Activated naive CD4-positive, alpha-beta T cell treated with anti-CD3 and anti-CD28 coated beads, Interleukin-2, amount 50 U/mL, for 72 hours (primary cell): ENCODE results near the gene ADCY5. TPM values are rescaled to one million over a fixed set of nuclear protein-coding genes. Genes with fewer than 3 reads are reported as not detected.
"Not testable (repeated sequence)": the region's sequence is repeated elsewhere in the genome, so short reads cannot be mapped to it uniquely, and the experiment has no call there.

Experiments
- ATAC-seq, 2 donors: fragments of 150-1000 bp; cut with Tn5 transposase; 2 replicates each; pipeline ENCODE4 v1.10.0; 2021; ENCODE audit warnings: mild to moderate bottlenecking in 2 of 2, moderate library complexity in 2 of 2
- DNase-seq, 2 donors: peaks; one replicate each; pipeline ENCODE4 v3.0.0; 2021 to 2022; ENCODE audit warnings: low spot score in 2 of 2
- H3K27ac Mint-ChIP-seq, 2 donors: one replicate each; pipeline ENCODE4 v1.8.0; 2022; ENCODE audit warnings: mild to moderate bottlenecking in 2 of 2, mixed read lengths in 2 of 2
- H3K36me3 Mint-ChIP-seq, 2 donors: one replicate each; pipeline ENCODE4 v1.8.0; 2022; ENCODE audit warnings: mixed read lengths in 2 of 2
- H3K9me3 Mint-ChIP-seq, 2 donors: one replicate each; pipeline ENCODE4 v1.8.0; 2022; ENCODE audit warnings: mixed read lengths in 2 of 2
- total RNA-seq, 2 donors: library from RNA; stranded (reverse); gene quantifications; one replicate each; pipeline ENCODE4 v1.2.3, GENCODE V29; 2022

Gene ADCY5
- total RNA-seq = not detected

GRCh38 chr3:123448536-123449101 is at the start of gene ADCY5:
Gene ADCY5 (minus strand): TSS chr3:123449090. CDS start chr3:123448545, 545 bp downstream.
- no peak within 1 kb of the TSS for H3K27ac Mint-ChIP-seq
- H3K9me3 Mint-ChIP-seq = no peaks in the 10 kb centered on the region
- peaks cover 0 to 8% of the 10 kb centered on the region in 2 donors for H3K36me3 Mint-ChIP-seq
- DNase-seq (peak in 1 of 2 donors; percentile 14), ATAC-seq (peak in 1 of 2 donors; percentile 21)

GRCh38 chr3:123493912-123494311 is 45.0 kb upstream of the ADCY5 start:
- H3K9me3 Mint-ChIP-seq = no peaks in the 10 kb centered on the region
- H3K27ac Mint-ChIP-seq = no peak overlapping the region
- DNase-seq = no peak
- H3K36me3 Mint-ChIP-seq = peaks cover 0 to 9% of the 10 kb centered on the region in 2 donors
- no peak for ATAC-seq

GRCh38 chr3:123491966-123492587 is 43.2 kb upstream of the ADCY5 start:
- DNase-seq (no peak), ATAC-seq (no peak)
- Mint-ChIP-seq H3K9me3 (no peaks in the 10 kb centered on the region), H3K36me3 (peaks cover 0 to 4% of the 10 kb centered on the region in 2 donors), H3K27ac (no peak overlapping the region)

DNA sequence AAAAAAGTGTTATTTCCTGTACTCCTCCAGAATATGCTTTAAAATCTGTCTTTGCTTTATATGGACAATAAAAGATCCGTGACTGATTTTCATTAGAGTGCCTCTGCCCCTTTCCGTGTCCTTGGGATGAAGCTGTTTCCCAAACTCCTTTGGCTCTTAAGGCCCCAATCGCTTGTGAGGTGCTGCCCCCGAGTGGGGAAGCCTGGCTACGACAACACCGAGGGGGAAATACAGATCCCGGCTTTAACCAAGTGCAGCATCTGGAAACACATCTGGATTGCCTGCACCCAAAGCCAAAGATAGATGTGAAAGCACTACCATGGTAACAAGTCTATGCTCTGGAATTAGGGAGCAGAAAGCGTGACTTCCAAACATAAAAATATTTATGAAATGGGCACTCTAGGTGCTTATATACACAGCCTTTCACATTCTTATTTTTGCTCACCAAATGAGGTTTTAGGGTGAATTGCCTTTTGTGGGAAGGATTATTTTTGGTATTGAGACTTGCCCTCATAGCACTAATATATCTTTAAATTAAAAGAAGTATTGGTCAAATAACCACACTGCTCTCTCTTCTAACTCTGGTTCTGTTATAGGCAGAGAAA is 40.6 kb upstream of the ADCY5 start:
- H3K27ac Mint-ChIP-seq = no peak overlapping the region
- ATAC-seq (peak in 1 of 2 donors; percentile 55), DNase-seq (peak in 1 of 2 donors; percentile 64)
- H3K9me3 Mint-ChIP-seq = no peaks in the 10 kb centered on the region
- H3K36me3 Mint-ChIP-seq = peaks cover 0 to 4% of the 10 kb centered on the region in 2 donors

GRCh38 chr3:123488645-123489347 is 39.9 kb upstream of the ADCY5 start:
- Mint-ChIP-seq H3K36me3 (peaks cover 0 to under 1% of the 10 kb centered on the region in 2 donors), H3K9me3 (no peaks in the 10 kb centered on the region), H3K27ac (no peak overlapping the region)
- ATAC-seq = no peak
- no peak for DNase-seq

DNA sequence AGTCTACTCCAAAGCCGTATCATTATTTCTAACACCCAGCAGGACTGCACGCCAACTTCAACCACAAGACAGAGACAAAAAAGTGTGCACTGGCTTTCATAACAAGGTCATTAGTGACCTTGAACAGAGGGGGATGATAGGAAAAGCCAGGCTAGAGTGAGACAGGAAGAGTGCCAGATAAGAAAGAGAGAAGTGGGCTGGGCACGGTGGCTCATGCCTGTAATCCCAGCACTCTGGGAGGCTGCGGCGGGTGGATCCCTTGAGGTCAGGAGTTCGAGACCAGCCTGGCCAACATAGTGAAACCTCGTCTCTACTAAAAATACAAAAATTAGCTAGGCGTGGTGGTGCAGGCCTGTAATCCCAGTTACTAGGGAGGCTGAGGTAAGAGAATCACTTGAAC is 38.2 kb upstream of the ADCY5 start:
- H3K9me3 Mint-ChIP-seq, DNase-seq, ATAC-seq, H3K27ac Mint-ChIP-seq, H3K36me3 Mint-ChIP-seq: not testable (repeated sequence)

DNA sequence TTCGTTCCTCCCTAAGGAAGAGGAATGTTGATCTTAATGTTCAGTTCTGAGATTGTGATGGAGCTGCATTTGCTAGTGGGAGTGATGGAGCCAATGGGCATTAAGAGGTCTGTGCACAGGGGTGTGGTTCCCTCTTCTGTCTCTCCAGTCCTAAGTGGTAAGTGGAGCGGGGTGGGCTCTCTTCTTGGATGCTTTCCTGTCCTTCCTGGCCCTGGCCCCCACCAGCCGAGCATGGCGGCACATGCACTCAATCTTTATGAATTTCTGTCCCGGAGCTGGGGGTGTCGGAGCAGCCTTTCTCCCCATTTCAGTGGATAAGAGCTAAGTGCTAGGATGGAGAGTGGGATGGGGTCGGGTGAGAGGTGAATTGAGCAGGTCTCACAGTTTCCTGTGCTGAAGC is 37.6 kb upstream of the ADCY5 start:
- no peak for ATAC-seq
- no peak for DNase-seq

DNA sequence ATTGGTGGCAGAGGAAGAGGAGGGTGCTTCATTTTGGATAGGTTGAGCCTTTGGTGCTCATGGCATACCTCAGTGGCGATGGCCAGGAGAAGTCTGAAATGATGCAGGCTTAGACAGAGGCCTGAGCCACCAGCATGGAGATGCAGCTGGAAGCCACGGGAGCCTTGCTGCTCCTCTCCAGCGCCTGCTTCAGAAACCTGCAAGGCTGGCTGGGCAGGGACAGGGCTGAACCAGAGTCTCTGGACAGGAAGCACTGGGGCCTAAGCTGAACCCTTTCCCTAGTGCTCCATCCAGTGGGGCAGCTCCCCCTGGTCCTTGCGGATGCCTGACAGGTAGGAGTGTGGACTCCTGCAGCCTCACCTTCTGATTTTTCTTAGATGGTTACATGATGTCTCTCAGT is 36.7 kb upstream of the ADCY5 start:
- DNase-seq = no peak

More for the DNA sequence above, 37.6 kb upstream of the ADCY5 start:
- Mint-ChIP-seq H3K27ac (no peak overlapping the region), H3K36me3 (no peaks in the 10 kb centered on the region), H3K9me3 (no peaks in the 10 kb centered on the region)

DNA sequence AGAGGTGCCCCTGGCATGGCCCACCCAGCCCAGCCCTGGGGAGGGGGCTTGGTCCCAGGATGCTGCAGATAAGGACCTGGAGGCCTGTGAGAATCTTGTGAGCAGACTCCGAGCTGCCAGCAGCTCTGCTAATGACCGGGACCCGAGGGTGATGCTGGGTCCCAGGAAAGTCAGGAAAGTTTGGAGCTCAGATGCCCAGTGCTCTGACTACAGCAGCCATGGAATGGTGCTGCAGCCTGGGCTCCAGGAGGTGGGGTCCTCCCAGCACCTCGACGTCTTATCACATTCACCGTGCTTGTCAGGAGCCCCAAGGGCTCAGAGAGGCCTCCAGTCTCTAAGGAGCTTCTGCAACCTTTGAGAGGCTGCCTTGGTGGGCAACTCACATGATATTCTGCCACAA is 34.3 kb upstream of the ADCY5 start:
- DNase-seq = no peak
- H3K27ac Mint-ChIP-seq = no peak overlapping the region
- ATAC-seq = no peak
- no peaks in the 10 kb centered on the region for H3K36me3 Mint-ChIP-seq
- H3K9me3 Mint-ChIP-seq = no peaks in the 10 kb centered on the region

More for the DNA sequence above, 36.7 kb upstream of the ADCY5 start:
- ATAC-seq = no peak
- Mint-ChIP-seq H3K9me3 (no peaks in the 10 kb centered on the region), H3K36me3 (no peaks in the 10 kb centered on the region), H3K27ac (no peak overlapping the region)

DNA sequence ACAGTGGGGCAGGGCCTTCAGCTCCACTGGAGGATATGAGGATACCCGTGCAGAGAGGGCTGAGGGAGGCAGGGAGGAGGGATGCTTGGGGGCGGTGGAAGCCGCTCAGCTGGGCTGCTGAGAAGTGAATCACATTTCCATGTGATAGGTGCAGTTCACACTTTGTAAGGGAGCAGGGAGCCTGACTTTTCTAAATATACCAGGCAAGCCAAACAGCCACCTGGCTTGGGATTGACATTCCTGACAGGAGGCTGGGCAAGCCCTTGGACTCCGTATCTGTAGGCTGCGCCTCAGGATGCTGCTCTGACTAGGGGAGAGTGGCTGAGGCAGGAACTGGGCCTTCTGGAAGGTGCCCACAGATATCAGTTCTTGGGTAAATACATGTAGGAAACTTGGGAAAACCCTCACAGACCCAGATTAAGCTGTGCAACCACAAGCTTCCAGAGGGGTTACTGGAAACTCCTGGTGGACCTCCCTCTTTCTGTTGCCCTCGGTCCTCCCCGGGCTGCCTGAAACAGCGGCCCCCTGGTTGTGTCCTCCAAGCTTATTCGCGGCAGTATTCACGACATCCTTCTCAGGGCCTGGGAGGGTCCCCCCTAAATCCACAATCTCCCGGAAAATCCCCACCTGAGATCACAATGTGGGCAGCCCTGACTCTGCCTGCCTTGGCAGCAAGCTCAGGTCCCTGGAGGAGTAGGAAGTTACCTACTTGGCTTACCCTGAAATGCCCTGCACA is 33.0 kb upstream of the ADCY5 start:
- ATAC-seq (no peak), DNase-seq (no peak)
- Mint-ChIP-seq H3K27ac (peak overlapping the region in 1 of 2 donors; percentile 50), H3K9me3 (no peaks in the 10 kb centered on the region), H3K36me3 (no peaks in the 10 kb centered on the region)

DNA sequence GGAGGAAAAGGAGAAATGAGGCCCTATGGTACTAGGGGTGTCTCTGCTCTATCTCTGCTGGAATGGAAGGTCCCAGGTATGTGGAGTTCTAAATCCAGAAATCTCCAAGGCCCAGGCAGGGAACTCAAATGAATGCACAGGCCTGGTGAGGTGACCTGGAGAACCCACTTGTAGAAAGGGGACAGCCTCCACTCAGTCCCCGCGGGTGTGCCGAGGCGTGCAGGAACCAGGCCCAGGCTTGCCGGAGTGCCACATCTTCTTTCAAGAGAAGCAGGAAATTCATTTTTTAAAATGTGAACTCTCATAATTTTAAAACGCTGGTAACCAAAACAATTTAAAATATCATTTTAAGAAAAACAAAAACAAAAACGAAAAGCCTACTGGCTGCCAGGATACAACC is 32.2 kb upstream of the ADCY5 start:
- H3K27ac Mint-ChIP-seq = no peak overlapping the region
- DNase-seq (no peak), ATAC-seq (no peak)
- H3K36me3 Mint-ChIP-seq = no peaks in the 10 kb centered on the region
- no peaks in the 10 kb centered on the region for H3K9me3 Mint-ChIP-seq

- Mint-ChIP-seq H3K9me3 (no peaks in the 10 kb centered on the region), H3K27ac (no peak overlapping the region), H3K36me3 (no peaks in the 10 kb centered on the region)
- ATAC-seq (no peak), DNase-seq (no peak)
Measured at GRCh38 chr3:123480428-123480827, 31.5 kb upstream of the ADCY5 start.

DNA sequence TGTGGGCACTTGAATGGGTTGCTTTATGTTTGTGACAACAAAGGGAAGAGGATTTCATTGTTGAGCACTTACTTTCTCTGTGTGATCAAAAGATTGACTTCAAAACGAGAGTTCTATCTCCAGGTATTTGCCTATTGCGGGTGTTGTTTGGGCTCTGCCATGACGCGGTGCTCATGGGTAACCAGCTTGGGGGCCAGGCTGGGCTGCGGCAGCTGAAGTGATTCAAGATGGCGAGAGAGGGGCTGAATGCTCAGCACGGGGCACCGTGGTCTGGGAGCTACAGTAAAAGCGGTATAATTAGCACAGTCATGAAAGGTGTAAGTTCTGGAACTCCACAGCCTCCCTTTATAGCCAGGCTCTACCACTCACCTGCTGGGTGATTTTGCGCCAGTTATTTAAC is 31.0 kb upstream of the ADCY5 start:
- Mint-ChIP-seq H3K36me3 (no peaks in the 10 kb centered on the region), H3K27ac (no peak overlapping the region), H3K9me3 (no peaks in the 10 kb centered on the region)
- ATAC-seq (no peak), DNase-seq (no peak)

DNA sequence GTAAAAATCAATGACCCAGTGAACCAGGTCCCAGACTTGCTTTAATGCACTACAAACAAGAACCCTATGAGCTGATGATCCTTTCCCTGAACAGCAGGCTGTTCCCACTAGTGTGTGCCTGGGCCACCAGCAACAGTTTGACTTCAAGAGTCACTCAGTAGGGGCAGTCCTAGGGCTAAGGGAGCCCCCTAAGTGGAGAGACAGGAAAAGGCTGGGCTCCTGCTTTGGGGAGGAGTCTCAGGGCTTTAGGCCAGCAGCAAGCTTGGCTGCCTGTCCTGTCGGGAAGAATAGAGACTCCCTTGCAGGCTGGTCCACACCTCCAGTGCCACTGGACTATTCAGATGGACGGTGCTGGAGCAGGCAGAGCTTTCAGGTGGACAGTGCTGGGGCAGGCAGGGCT is 29.4 kb upstream of the ADCY5 start:
- no peak for ATAC-seq
- H3K27ac Mint-ChIP-seq = no peak overlapping the region
- no peaks in the 10 kb centered on the region for H3K36me3 Mint-ChIP-seq
- no peaks in the 10 kb centered on the region for H3K9me3 Mint-ChIP-seq
- DNase-seq = no peak

GRCh38 chr3:123476967-123477750 is 28.3 kb upstream of the ADCY5 start:
- H3K27ac Mint-ChIP-seq = no peak overlapping the region
- no peaks in the 10 kb centered on the region for H3K36me3 Mint-ChIP-seq

GRCh38 chr3:123475786-123476185 is 26.9 kb upstream of the ADCY5 start:
- DNase-seq = no peak
- ATAC-seq = no peak

More at GRCh38 chr3:123476967-123477750, 28.3 kb upstream of the ADCY5 start:
- H3K9me3 Mint-ChIP-seq = no peaks in the 10 kb centered on the region
- DNase-seq (no peak), ATAC-seq (no peak)

More at GRCh38 chr3:123475786-123476185, 26.9 kb upstream of the ADCY5 start:
- H3K27ac Mint-ChIP-seq = no peak overlapping the region
- H3K9me3 Mint-ChIP-seq = no peaks in the 10 kb centered on the region
- H3K36me3 Mint-ChIP-seq = no peaks in the 10 kb centered on the region
